ENCODE measurements around the gene ABCA10.
"Not testable (repeated sequence)": the region's sequence is repeated elsewhere in the genome, so short reads cannot be mapped to it uniquely, and the experiment has no call there.

The ABCA10 gene, protein sequence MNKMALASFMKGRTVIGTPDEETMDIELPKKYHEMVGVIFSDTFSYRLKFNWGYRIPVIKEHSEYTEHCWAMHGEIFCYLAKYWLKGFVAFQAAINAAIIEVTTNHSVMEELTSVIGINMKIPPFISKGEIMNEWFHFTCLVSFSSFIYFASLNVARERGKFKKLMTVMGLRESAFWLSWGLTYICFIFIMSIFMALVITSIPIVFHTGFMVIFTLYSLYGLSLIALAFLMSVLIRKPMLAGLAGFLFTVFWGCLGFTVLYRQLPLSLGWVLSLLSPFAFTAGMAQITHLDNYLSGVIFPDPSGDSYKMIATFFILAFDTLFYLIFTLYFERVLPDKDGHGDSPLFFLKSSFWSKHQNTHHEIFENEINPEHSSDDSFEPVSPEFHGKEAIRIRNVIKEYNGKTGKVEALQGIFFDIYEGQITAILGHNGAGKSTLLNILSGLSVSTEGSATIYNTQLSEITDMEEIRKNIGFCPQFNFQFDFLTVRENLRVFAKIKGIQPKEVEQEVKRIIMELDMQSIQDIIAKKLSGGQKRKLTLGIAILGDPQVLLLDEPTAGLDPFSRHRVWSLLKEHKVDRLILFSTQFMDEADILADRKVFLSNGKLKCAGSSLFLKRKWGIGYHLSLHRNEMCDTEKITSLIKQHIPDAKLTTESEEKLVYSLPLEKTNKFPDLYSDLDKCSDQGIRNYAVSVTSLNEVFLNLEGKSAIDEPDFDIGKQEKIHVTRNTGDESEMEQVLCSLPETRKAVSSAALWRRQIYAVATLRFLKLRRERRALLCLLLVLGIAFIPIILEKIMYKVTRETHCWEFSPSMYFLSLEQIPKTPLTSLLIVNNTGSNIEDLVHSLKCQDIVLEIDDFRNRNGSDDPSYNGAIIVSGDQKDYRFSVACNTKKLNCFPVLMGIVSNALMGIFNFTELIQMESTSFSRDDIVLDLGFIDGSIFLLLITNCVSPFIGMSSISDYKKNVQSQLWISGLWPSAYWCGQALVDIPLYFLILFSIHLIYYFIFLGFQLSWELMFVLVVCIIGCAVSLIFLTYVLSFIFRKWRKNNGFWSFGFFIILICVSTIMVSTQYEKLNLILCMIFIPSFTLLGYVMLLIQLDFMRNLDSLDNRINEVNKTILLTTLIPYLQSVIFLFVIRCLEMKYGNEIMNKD (N-terminal part only)

DNA sequence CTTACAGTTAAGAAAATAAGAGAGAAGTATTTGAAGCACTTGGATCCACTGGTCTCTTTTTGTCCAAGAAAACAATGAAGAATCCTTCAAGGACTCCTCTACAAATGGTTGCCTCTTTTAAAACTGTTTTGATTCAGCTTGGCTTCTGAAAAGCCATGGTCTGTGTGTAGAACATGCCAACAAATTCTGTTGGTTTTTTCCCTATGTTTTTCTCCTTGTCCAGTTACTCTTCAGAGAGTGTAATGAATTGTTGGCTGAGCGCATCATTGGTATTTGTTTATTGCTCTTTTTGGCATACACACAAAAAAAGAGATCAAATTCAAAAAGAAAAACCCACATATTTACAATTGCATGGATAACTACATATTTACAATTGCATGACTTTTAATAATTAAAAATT lies at the start of gene ABCA10:
Gene ABCA10, minus strand, starts transcription at position 249 of the 400 bp plus-strand sequence. CDS start 3,466 bp downstream, outside the sequence.
- Mint-ChIP-seq H3K27ac (no peak within 1 kb of the TSS), H3K27me3 (no peaks in the 10 kb centered on the region), H3K9me3 (ENCODE audit: low read depth) (peaks cover 28% of the 10 kb centered on the region), H3K36me3 (peaks cover 2% of the 10 kb centered on the region), H3K4me1 (ENCODE audit: low read depth) (peaks cover 7% of the 10 kb centered on the region), H3K4me3 (no peak within 1 kb of the TSS)

DNA sequence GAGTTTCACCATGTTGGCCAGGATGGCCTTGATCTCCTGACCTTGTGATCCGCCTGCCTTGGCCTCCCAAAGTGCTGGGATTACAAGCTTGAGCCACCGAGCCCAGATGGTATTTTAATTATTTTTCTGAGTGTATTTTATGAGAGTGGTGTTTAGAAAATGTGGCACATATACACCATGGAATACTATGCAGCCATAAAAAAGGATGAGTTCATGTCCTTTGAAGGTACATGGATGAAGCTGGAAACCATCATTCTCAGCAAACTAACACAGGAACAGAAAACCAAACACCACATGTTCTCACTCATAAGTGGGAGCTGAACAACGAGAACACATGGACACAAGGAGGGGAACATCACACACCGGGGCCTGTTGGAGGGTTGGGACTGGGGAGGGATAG lies 47.7 kb upstream of the ABCA10 start:
- peaks cover 23% of the 10 kb centered on the region for H3K36me3 Mint-ChIP-seq
- not testable (repeated sequence) for H3K4me3 Mint-ChIP-seq; H3K9me3 Mint-ChIP-seq (ENCODE audit: low read depth); H3K27me3 Mint-ChIP-seq; H3K27ac Mint-ChIP-seq; H3K4me1 Mint-ChIP-seq (ENCODE audit: low read depth)

DNA sequence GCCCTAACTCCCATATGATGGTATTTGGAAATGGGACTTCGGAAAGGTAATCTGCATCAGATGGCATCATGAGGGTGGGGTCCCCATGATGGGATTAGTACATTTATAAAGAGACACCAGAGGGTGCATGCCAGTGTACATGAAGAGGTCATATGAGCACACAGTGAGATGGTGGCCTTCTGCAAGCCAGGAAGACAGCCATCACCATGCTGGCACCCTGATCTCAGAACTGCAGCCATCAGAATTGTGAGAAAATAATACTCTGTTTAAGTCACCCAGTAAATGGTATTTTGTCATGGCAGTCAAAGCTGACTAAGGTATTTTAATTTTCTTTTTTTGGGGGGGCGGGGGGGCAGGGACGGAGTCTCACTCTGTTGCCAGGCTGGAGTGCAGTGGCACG lies 47.1 kb upstream of the ABCA10 start:
- Mint-ChIP-seq H3K27ac (no peak overlapping the region), H3K4me1 (ENCODE audit: low read depth) (no peaks in the 10 kb centered on the region), H3K4me3 (no peak overlapping the region), H3K9me3 (ENCODE audit: low read depth) (no peaks in the 10 kb centered on the region), H3K27me3 (no peaks in the 10 kb centered on the region), H3K36me3 (peaks cover 25% of the 10 kb centered on the region)

DNA sequence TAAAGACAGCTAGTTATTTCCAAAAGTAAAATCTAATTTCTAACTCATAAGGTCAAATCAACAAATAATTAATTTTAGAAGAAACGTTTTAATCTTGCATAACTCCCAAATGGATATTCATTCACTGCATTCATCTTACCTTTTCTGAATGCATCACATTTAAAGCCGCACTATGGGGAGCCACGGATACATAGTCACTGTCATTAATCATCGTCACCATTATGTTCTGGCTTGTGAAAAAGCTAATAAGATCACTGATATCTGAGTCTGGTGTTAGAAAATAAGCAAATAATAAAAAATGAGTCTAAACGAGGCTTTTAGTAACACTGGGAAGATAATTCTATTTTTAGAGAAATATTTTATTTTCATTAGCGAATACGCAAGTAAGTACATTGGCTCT lies 42.4 kb upstream of the ABCA10 start:
- H3K4me3 Mint-ChIP-seq = no peak overlapping the region
- H3K4me1 Mint-ChIP-seq (ENCODE audit: low read depth) = no peaks in the 10 kb centered on the region
- peaks cover 10% of the 10 kb centered on the region for H3K36me3 Mint-ChIP-seq
- H3K9me3 Mint-ChIP-seq (ENCODE audit: low read depth) = no peaks in the 10 kb centered on the region
- no peak overlapping the region for H3K27ac Mint-ChIP-seq
- no peaks in the 10 kb centered on the region for H3K27me3 Mint-ChIP-seq

DNA sequence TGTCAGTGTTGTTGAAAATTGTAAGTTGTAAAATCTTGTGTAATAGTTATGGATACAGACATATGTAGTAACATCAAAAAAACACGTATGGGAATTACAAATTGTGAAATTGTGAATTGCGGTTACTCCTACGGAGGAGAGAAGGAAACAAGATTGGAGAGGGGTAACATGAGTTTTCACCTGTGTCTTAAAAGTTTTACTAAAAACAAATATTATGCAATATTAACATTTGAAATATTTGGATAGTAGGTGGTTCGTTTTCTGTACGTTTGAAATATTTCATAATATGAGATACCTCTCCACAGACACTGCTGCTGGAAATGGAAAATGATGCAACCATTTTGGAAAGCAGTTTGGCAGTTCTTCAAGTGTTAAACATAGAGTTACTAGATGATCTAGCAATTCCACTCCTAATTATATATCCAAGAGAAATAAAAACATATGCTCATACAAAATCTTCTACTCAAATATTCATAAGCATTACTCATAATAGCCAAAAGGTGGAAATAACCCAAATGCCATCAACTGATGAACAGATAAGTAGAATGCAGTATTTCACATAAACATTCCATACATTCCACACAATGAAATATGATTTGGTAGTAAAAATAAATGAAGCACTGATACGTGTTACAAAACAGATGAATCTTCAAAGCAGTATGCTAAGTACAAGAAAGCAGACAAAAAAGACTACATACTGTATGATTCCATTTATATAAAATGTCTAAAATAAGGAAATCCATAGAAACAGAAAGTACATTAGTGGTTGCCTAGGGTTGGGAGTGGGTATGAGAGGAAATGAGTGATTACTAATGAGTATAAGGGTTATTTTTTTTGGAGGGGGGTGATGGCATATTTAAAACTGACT lies 40.7 kb upstream of the ABCA10 start:
- no peak overlapping the region for H3K4me3 Mint-ChIP-seq
- peaks cover 15% of the 10 kb centered on the region for H3K36me3 Mint-ChIP-seq
- no peaks in the 10 kb centered on the region for H3K27me3 Mint-ChIP-seq
- H3K27ac Mint-ChIP-seq = no peak overlapping the region
- no peaks in the 10 kb centered on the region for H3K9me3 Mint-ChIP-seq (ENCODE audit: low read depth)
- H3K4me1 Mint-ChIP-seq (ENCODE audit: low read depth) = no peaks in the 10 kb centered on the region

DNA sequence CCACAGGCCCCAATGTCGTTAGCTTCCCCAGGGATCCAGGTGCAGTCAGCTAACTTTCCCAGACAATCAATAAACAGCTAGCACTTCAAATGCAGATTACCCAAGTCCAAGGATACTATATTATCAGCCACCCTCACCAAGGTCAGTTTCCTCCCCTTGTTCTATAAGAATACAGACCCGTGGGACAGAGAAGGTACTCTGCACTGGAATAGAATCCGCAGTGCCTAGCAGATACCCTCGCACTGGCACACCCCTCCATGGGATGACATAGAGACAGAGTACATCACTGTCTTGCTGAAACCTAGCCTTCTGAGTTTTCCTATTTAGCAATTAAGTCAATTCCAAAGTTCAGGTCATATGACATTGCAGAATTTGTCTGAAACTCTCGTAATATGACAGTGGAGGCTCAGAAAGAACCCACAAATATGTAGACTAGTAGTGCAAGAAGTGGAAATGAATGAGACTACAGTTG lies 40.0 kb upstream of the ABCA10 start:
- Mint-ChIP-seq H3K27ac (no peak overlapping the region), H3K36me3 (peaks cover 16% of the 10 kb centered on the region)

DNA sequence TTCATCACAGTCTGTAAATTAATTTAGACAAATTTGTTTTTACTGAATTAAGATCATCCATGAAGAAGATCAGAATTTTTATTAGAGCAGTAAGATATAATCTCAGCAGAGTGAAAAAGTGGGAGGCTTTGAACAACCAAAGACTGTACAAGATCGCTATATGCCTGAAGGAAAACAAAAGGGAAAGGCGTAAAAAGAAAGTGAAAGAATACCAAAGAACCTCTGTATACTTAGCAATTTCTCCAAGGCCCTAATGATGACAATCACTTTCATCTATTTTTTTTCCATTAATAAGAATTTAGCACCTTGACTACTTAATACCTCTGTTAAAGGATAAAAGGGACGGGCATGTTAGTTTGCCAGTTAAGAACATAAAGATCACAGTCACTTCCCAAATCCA lies 38.6 kb upstream of the ABCA10 start:
- Mint-ChIP-seq H3K4me3 (no peak overlapping the region), H3K36me3 (peaks cover 24% of the 10 kb centered on the region), H3K9me3 (ENCODE audit: low read depth) (no peaks in the 10 kb centered on the region), H3K4me1 (ENCODE audit: low read depth) (no peaks in the 10 kb centered on the region), H3K27me3 (no peaks in the 10 kb centered on the region), H3K27ac (no peak overlapping the region)

More for the DNA sequence above, 40.0 kb upstream of the ABCA10 start:
- Mint-ChIP-seq H3K4me3 (no peak overlapping the region), H3K27me3 (no peaks in the 10 kb centered on the region), H3K4me1 (ENCODE audit: low read depth) (no peaks in the 10 kb centered on the region), H3K9me3 (ENCODE audit: low read depth) (no peaks in the 10 kb centered on the region)

DNA sequence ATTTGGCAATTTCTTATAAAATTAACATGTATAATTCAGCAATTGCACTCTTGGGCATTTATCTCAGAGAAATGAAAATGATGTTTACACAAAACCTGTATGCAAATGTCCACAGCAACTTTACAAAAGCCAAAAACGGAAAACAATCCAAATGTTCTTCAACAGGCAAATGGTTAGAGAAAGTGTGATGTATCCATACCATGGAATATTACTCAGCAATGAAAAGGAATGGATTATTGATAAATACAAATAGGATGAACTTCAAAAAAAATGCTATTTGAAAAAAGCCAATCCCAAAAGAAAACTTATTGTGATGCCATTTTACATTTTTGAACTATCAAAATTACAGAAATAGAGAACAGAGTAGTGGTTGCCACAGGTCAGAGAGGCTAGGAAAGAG lies 37.2 kb upstream of the ABCA10 start:
- Mint-ChIP-seq H3K4me3 (no peak overlapping the region), H3K27me3 (no peaks in the 10 kb centered on the region), H3K36me3 (peaks cover 22% of the 10 kb centered on the region), H3K4me1 (ENCODE audit: low read depth) (no peaks in the 10 kb centered on the region), H3K27ac (no peak overlapping the region), H3K9me3 (ENCODE audit: low read depth) (no peaks in the 10 kb centered on the region)

DNA sequence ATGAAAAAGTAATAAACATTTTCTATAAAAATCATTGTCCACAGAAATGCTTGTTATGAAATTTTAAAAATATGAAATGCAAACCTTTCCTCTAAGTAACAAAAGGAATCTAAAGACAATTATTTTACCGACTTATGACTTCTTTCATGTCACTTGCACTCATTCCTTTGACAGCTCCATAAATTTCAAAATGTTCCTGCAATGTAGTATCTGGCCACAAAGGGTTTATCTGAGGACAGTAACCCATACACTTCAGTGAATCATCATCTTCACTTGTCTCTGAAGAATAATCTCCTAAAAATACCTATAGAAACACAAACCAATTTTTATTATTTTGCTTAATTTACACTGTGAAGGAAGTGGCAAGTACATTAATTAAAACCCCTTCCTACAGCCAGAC lies 25.6 kb upstream of the ABCA10 start:
- Mint-ChIP-seq H3K4me1 (ENCODE audit: low read depth) (no peaks in the 10 kb centered on the region), H3K27ac (no peak overlapping the region), H3K9me3 (ENCODE audit: low read depth) (no peaks in the 10 kb centered on the region), H3K4me3 (no peak overlapping the region), H3K36me3 (no peaks in the 10 kb centered on the region), H3K27me3 (no peaks in the 10 kb centered on the region)

DNA sequence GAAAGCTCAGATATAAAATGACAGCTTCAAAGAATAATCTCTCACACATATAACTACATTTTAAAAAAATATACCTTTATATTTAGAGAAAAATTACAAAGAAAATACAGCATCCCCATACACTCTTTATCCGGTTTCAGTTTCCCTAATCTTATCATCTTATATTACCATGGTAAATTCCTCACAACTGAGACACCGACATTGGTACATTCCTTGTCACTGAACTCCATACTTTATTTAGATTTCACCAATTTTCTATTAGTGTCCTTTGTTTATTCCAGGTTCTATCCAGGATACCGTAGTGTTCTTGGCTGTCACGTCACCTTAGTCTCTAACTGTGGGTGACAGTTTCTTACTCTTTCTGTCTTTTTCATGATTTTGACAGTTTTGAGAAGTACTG lies 22.0 kb upstream of the ABCA10 start:
- Mint-ChIP-seq H3K4me3 (no peak overlapping the region), H3K9me3 (ENCODE audit: low read depth) (no peaks in the 10 kb centered on the region), H3K27ac (no peak overlapping the region), H3K4me1 (ENCODE audit: low read depth) (no peaks in the 10 kb centered on the region), H3K27me3 (no peaks in the 10 kb centered on the region), H3K36me3 (no peaks in the 10 kb centered on the region)

DNA sequence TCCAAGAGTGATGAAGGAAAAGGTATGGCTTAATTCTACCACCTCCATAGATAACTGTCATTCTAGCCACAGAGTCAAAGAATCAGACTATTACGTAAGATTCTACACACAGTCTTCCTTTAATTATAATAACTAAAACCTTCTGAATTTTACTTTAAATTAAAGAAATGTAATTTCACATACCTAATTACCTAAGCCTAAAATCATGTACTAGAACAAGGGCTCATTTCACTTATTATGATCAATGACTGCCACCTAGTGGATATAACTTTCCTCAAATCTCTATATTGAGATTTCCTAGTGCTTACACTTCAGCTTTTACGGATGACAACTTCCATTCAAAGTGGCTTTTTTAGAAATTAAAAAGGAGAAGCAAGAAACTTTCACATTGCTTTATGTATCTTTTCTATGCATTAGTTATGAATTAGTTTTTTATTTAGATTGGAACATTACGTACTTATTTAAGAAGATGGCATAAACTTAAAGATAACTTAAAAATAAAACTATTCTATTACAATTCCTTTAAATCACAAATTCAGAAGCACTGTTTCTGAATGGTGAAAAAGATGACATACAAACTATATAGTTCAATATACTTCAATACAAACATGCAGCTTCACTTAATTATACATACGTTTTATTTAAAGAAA lies 18.2 kb upstream of the ABCA10 start:
- no peaks in the 10 kb centered on the region for H3K4me1 Mint-ChIP-seq (ENCODE audit: low read depth)
- H3K27me3 Mint-ChIP-seq = no peaks in the 10 kb centered on the region
- no peak overlapping the region for H3K4me3 Mint-ChIP-seq
- H3K9me3 Mint-ChIP-seq (ENCODE audit: low read depth) = no peaks in the 10 kb centered on the region
- H3K36me3 Mint-ChIP-seq = peaks cover 2% of the 10 kb centered on the region
- H3K27ac Mint-ChIP-seq = no peak overlapping the region

DNA sequence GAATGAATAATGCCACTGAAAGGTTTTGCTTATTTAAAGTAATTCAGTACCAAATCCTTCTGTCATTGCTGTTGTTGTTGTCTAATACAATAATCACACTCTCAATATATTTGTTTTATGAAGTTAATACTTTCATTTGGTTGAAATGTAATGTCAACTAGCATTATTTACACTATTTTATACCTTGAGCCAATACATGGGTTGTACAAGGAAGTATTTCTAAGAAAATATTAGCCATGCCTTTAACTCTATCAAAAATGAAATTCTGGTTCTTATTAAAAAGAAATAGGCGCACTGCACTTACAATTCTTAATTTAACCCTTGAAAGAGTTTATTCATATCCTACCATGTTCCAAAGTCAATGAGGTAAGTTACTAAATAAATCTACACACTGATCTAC lies 17.6 kb upstream of the ABCA10 start:
- Mint-ChIP-seq H3K4me3 (no peak overlapping the region), H3K36me3 (peaks cover 3% of the 10 kb centered on the region), H3K27me3 (no peaks in the 10 kb centered on the region), H3K27ac (no peak overlapping the region), H3K9me3 (ENCODE audit: low read depth) (no peaks in the 10 kb centered on the region), H3K4me1 (ENCODE audit: low read depth) (no peaks in the 10 kb centered on the region)

DNA sequence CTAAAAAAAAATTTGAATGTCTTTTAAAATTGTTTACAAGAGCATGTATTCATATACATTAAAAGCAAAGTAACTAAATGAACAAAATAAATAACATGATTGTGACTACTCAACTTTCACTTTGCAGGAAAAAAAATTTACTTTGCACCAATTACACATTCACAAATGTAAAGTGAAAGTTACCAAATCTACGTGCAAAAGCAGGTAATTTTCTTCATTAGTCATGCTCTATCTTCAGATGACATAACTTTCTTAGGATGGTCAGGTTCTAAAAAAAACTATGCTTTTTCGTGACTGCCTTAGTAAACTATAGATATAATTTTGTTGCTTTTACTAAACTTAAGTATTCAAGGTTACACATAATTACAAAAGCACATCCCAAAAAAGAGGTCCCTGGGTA lies 17.0 kb upstream of the ABCA10 start:
- Mint-ChIP-seq H3K27me3 (no peaks in the 10 kb centered on the region), H3K9me3 (ENCODE audit: low read depth) (no peaks in the 10 kb centered on the region), H3K27ac (no peak overlapping the region), H3K4me3 (no peak overlapping the region), H3K36me3 (peaks cover 6% of the 10 kb centered on the region), H3K4me1 (ENCODE audit: low read depth) (no peaks in the 10 kb centered on the region)

Data from activated naive CD8-positive, alpha-beta T cell (primary cell).